ENCODE data around the gene MEGF8. TPM values are rescaled to one million over a fixed set of nuclear protein-coding genes. Genes with fewer than 3 reads are reported as not detected.

The MEGF8 gene
- total and polyA plus RNA-seq, 3 experiments from 2014 or later, result 0.41 to 10.6 (median 10.2) TPM

GRCh38 chr19:42292963-42293362 is 32.5 kb upstream of the MEGF8 start:
- H3K4me3 Mint-ChIP-seq, result no peak overlapping the region
- no peaks in the 10 kb centered on the region for H3K27me3 Mint-ChIP-seq
- H3K36me3 ChIP-seq (ENCODE audit: insufficient read depth, low read length), result peaks cover 16% of the 10 kb centered on the region
- H3K4me3 ChIP-seq (ENCODE audit: low read length), result no peak overlapping the region
- no peak overlapping the region for H3K27ac ChIP-seq (ENCODE audit: low read depth, low read length)
- peak overlapping the region in 1 of 8 donors; percentile 66 for H3K27ac Mint-ChIP-seq
- CTCF ChIA-PET, result interaction anchor here (1.4 to 2.2 kb wide), 3 partner anchors 11 to 15 kb away, joined by 3 to 6 read pairs (median 4); no protein-coding TSS in a partner anchor
- peaks cover 0 to 71% (median 2%) of the 10 kb centered on the region in 3 donors for H3K36me3 Mint-ChIP-seq
- no peaks in the 10 kb centered on the region for H3K4me1 ChIP-seq (ENCODE audit: insufficient read depth, low read length)
- POLR2A ChIA-PET, result no interaction called here
- DNase-seq, result no peak
- no peaks in the 10 kb centered on the region for H3K9me3 Mint-ChIP-seq
- no peaks in the 10 kb centered on the region for H3K9me3 ChIP-seq (ENCODE audit: low read length)
- H3K4me1 Mint-ChIP-seq, result peaks cover 5 to 13% (median 10%) of the 10 kb centered on the region in 3 donors
- H3K27me3 ChIP-seq (ENCODE audit: insufficient read depth, low read length, poor library complexity, severe bottlenecking), result no peaks in the 10 kb centered on the region

DNA sequence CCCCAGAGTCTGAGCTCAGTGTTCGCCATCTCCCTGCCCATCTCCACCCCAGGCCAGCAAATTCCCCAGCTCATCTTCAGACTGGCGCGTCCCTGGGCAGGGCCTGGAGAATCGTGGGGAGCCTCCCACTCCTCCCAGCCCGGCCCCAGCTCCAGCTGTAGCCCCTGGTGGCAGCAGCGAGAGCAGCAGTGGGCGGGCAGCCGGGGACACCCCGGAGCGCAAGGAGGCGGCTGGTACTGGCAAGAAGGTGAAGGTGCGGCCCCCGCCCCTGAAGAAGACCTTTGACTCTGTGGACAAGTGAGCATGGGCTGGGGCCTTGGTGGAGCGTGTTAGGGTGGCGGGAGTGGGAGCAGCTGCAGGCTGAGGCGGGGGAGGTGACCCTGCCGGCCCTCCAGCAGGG is 31.9 kb upstream of the MEGF8 start:
- H3K36me3 ChIP-seq (ENCODE audit: insufficient read depth, low read length), result peaks cover 11% of the 10 kb centered on the region
- Mint-ChIP-seq H3K36me3 (peaks cover 0 to 65% (median 2%) of the 10 kb centered on the region in 3 donors), H3K9me3 (no peaks in the 10 kb centered on the region), H3K27me3 (no peaks in the 10 kb centered on the region), H3K4me1 (peaks cover 5 to 13% (median 10%) of the 10 kb centered on the region in 3 donors), H3K27ac (no peak overlapping the region), H3K4me3 (no peak overlapping the region)
- ChIA-PET CTCF (interaction anchor here (0.6 to 2.2 kb wide), 4 partner anchors 12 to 182 kb away, joined by 3 to 6 read pairs (median 4); no protein-coding TSS in a partner anchor), POLR2A (no interaction called here)
- H3K4me1 ChIP-seq (ENCODE audit: insufficient read depth, low read length), result no peaks in the 10 kb centered on the region
- H3K4me3 ChIP-seq (ENCODE audit: low read length), result no peak overlapping the region
- no peak overlapping the region for H3K27ac ChIP-seq (ENCODE audit: low read depth, low read length)
- H3K27me3 ChIP-seq (ENCODE audit: insufficient read depth, low read length, poor library complexity, severe bottlenecking), result no peaks in the 10 kb centered on the region
- DNase-seq, result no peak
- no peaks in the 10 kb centered on the region for H3K9me3 ChIP-seq (ENCODE audit: low read length)

GRCh38 chr19:42293948-42294347 is 31.5 kb upstream of the MEGF8 start:
- no peak for DNase-seq
- H3K36me3 ChIP-seq (ENCODE audit: insufficient read depth, low read length), result peaks cover 8% of the 10 kb centered on the region
- H3K9me3 Mint-ChIP-seq, result no peaks in the 10 kb centered on the region
- no peaks in the 10 kb centered on the region for H3K4me1 ChIP-seq (ENCODE audit: insufficient read depth, low read length)
- POLR2A ChIA-PET, result interaction anchor here (0.7 kb wide), 1 partner anchor 126 kb away, joined by 4 read pairs; no protein-coding TSS in a partner anchor
- CTCF ChIA-PET, result interaction anchor here (0.6 to 2.9 kb wide), 5 partner anchors 12 to 183 kb away, joined by 3 to 16 read pairs (median 4); partner anchors contain the start of gene POU2F2
- H3K4me1 Mint-ChIP-seq, result peaks cover 5 to 13% (median 10%) of the 10 kb centered on the region in 3 donors
- no peaks in the 10 kb centered on the region for H3K27me3 Mint-ChIP-seq
- H3K27ac ChIP-seq (ENCODE audit: low read depth, low read length), result no peak overlapping the region
- H3K27me3 ChIP-seq (ENCODE audit: insufficient read depth, low read length, poor library complexity, severe bottlenecking), result no peaks in the 10 kb centered on the region
- no peak overlapping the region for H3K4me3 Mint-ChIP-seq
- H3K4me3 ChIP-seq (ENCODE audit: low read length), result no peak overlapping the region
- no peak overlapping the region for H3K27ac Mint-ChIP-seq
- H3K9me3 ChIP-seq (ENCODE audit: low read length), result no peaks in the 10 kb centered on the region
- H3K36me3 Mint-ChIP-seq, result peaks cover 0 to 61% (median 2%) of the 10 kb centered on the region in 3 donors

DNA sequence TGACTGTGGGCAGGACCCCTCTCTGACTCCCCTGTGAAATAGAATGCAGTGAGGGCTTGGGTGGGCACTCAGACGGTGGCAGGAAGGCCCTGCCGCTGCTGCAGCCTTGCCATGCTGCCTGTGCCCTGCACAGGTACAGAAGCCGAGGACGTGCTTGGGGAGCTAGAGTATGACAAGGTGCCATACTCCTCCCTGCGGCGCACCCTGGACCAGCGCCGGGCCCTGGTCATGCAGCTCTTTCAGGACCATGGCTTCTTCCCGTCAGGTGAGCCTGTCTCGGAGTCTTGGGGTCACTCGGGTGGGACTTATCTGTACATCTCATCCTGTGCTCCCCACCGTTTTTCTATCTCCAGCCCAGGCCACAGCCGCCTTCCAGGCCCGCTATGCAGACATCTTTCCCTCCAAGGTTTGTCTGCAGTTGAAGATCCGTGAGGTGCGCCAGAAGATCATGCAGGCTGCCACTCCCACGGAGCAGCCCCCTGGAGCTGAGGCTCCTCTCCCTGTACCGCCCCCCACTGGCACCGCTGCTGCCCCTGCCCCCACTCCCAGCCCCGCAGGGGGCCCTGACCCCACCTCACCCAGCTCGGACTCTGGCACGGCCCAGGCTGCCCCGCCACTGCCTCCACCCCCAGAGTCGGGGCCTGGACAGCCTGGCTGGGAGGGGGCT is 30.8 kb upstream of the MEGF8 start:
- H3K9me3 ChIP-seq (ENCODE audit: low read length), result no peaks in the 10 kb centered on the region
- DNase-seq, result no peak
- no peak overlapping the region for H3K27ac ChIP-seq (ENCODE audit: low read depth, low read length)
- H3K36me3 Mint-ChIP-seq, result peaks cover 0 to 55% (median 2%) of the 10 kb centered on the region in 3 donors
- POLR2A ChIA-PET, result interaction anchor here (0.7 to 1.1 kb wide), 2 partner anchors 127 to 162 kb away, joined by 3 to 4 read pairs; partner anchors contain the start of gene POU2F2
- no peaks in the 10 kb centered on the region for H3K27me3 Mint-ChIP-seq
- H3K9me3 Mint-ChIP-seq, result no peaks in the 10 kb centered on the region
- peaks cover 4% of the 10 kb centered on the region for H3K36me3 ChIP-seq (ENCODE audit: insufficient read depth, low read length)
- H3K4me3 ChIP-seq (ENCODE audit: low read length), result no peak overlapping the region
- H3K4me1 Mint-ChIP-seq, result peaks cover 5 to 13% (median 10%) of the 10 kb centered on the region in 3 donors
- peak overlapping the region in 2 of 7 donors; percentile 10 to 36 for H3K4me3 Mint-ChIP-seq
- no peaks in the 10 kb centered on the region for H3K27me3 ChIP-seq (ENCODE audit: insufficient read depth, low read length, poor library complexity, severe bottlenecking)
- CTCF ChIA-PET, result interaction anchor here (1.0 to 2.9 kb wide), 3 partner anchors 14 to 162 kb away, joined by 3 to 16 read pairs (median 6); partner anchors contain the start of genes GSK3A and POU2F2
- H3K27ac Mint-ChIP-seq, result no peak overlapping the region
- no peaks in the 10 kb centered on the region for H3K4me1 ChIP-seq (ENCODE audit: insufficient read depth, low read length)

GRCh38 chr19:42295342-42295741 is 30.1 kb upstream of the MEGF8 start:
- no peak overlapping the region for H3K4me3 Mint-ChIP-seq
- ChIA-PET POLR2A (interaction anchor here (1.1 kb wide), 1 partner anchor 163 kb away, joined by 3 read pairs; the partner anchor contains the start of gene POU2F2), CTCF (interaction anchor here (0.7 to 2.9 kb wide), 5 partner anchors 13 to 185 kb away, joined by 3 to 16 read pairs (median 5); partner anchors contain the start of genes GSK3A and POU2F2)
- Histone ChIP-seq H3K9me3 (ENCODE audit: low read length) (no peaks in the 10 kb centered on the region), H3K4me1 (ENCODE audit: insufficient read depth, low read length) (no peaks in the 10 kb centered on the region), H3K27ac (ENCODE audit: low read depth, low read length) (no peak overlapping the region), H3K27me3 (ENCODE audit: insufficient read depth, low read length, poor library complexity, severe bottlenecking) (no peaks in the 10 kb centered on the region), H3K36me3 (ENCODE audit: insufficient read depth, low read length) (no peaks in the 10 kb centered on the region), H3K4me3 (ENCODE audit: low read length) (no peak overlapping the region)
- H3K9me3 Mint-ChIP-seq, result no peaks in the 10 kb centered on the region
- peaks cover 0 to 51% (median 2%) of the 10 kb centered on the region in 3 donors for H3K36me3 Mint-ChIP-seq
- no peaks in the 10 kb centered on the region for H3K27me3 Mint-ChIP-seq
- H3K4me1 Mint-ChIP-seq, result peaks cover 5 to 16% (median 10%) of the 10 kb centered on the region in 3 donors
- peak overlapping the region in 4 of 8 donors; percentile 6 to 61 (median 44) for H3K27ac Mint-ChIP-seq
- DNase-seq, result no peak

- H3K9me3 ChIP-seq (ENCODE audit: low read length), result no peaks in the 10 kb centered on the region
- Mint-ChIP-seq H3K4me3 (no peak overlapping the region), H3K27me3 (no peaks in the 10 kb centered on the region), H3K4me1 (peaks cover 5 to 17% (median 10%) of the 10 kb centered on the region in 3 donors), H3K27ac (peak overlapping the region in 5 of 8 donors; percentile 55 to 70 (median 61)), H3K9me3 (no peaks in the 10 kb centered on the region), H3K36me3 (peaks cover 0 to 47% (median 2%) of the 10 kb centered on the region in 3 donors)
- peak; percentile 77 to 92 (median 85) for DNase-seq
- ChIA-PET POLR2A (interaction anchor here (0.9 to 1.1 kb wide), 2 partner anchors 26 to 163 kb away, joined by 3 read pairs; partner anchors contain the start of gene POU2F2), CTCF (interaction anchor here (0.6 to 2.9 kb wide), 20 partner anchors 10 to 193 kb away, joined by 3 to 16 read pairs (median 4); partner anchors contain the start of genes GSK3A and POU2F2)
- H3K4me1 ChIP-seq (ENCODE audit: insufficient read depth, low read length), result no peaks in the 10 kb centered on the region
- H3K4me3 ChIP-seq (ENCODE audit: low read length), result no peak overlapping the region
- no peaks in the 10 kb centered on the region for H3K36me3 ChIP-seq (ENCODE audit: insufficient read depth, low read length)
- no peaks in the 10 kb centered on the region for H3K27me3 ChIP-seq (ENCODE audit: insufficient read depth, low read length, poor library complexity, severe bottlenecking)
- H3K27ac ChIP-seq (ENCODE audit: low read depth, low read length), result no peak overlapping the region
Measured at GRCh38 chr19:42295831-42296525, 29.5 kb upstream of the MEGF8 start.

GRCh38 chr19:42297039-42297438 is 28.4 kb upstream of the MEGF8 start:
- no peaks in the 10 kb centered on the region for H3K9me3 ChIP-seq (ENCODE audit: low read length)
- H3K27me3 ChIP-seq (ENCODE audit: insufficient read depth, low read length, poor library complexity, severe bottlenecking), result no peaks in the 10 kb centered on the region
- H3K4me3 Mint-ChIP-seq, result no peak overlapping the region
- H3K4me1 Mint-ChIP-seq, result peaks cover 11 to 20% (median 15%) of the 10 kb centered on the region in 3 donors
- H3K4me3 ChIP-seq (ENCODE audit: low read length), result no peak overlapping the region
- no peak for DNase-seq
- no peaks in the 10 kb centered on the region for H3K27me3 Mint-ChIP-seq
- no peak overlapping the region for H3K27ac ChIP-seq (ENCODE audit: low read depth, low read length)
- peaks cover 5% of the 10 kb centered on the region for H3K4me1 ChIP-seq (ENCODE audit: insufficient read depth, low read length)
- H3K36me3 Mint-ChIP-seq, result peaks cover 0 to 37% (median 2%) of the 10 kb centered on the region in 3 donors
- ChIA-PET POLR2A (no interaction called here), CTCF (interaction anchor here (0.9 to 2.1 kb wide), 7 partner anchors 18 to 195 kb away, joined by 3 to 10 read pairs (median 6); no protein-coding TSS in a partner anchor)
- H3K36me3 ChIP-seq (ENCODE audit: insufficient read depth, low read length), result no peaks in the 10 kb centered on the region
- H3K9me3 Mint-ChIP-seq, result no peaks in the 10 kb centered on the region
- H3K27ac Mint-ChIP-seq, result peak overlapping the region in 2 of 8 donors; percentile 61 to 66
